H1 (cell line): ENCODE measurements around the gene ZFP3.

Experiments
- BRCA1 ChIP-seq: IDR thresholded peaks from 2 replicates; pipeline ENCODE4 v1.6.1; 2012; ENCODE audit warnings: low read depth, low read length, improper control_type of control experiment
- CBX8 ChIP-seq: fragments of 300-800, 300-1000 bp; sonication (generic); IDR thresholded peaks from 2 replicates; pipeline ENCODE4 v1.7.1; 2016; ENCODE audit warnings: low read depth, low read length, borderline replicate concordance
- CEBPB ChIP-seq: IDR thresholded peaks from 2 replicates; pipeline ENCODE4 v1.6.1; 2012; ENCODE audit warnings: low read depth, low read length
- CREB1 ChIP-seq: IDR thresholded peaks from 2 replicates; pipeline ENCODE4 v1.6.1; 2012; ENCODE audit warnings: inconsistent platforms
- CTCF ChIP-seq, 3 experiments: IDR thresholded peaks; 1 replicate in 2 of 3; 2 replicates in 1 of 3; pipeline versions ENCODE4 v1.5.1 to v1.6.1; 2011; ENCODE audit warnings: low read length in 3 of 3, mild to moderate bottlenecking in 3 of 3, inconsistent platforms in 2 of 3, low read depth in 1 of 3, moderate library complexity in 1 of 3; ENCODE audit not compliant: insufficient read depth in 1 of 3; ENCODE audit errors: control extremely low read depth in 1 of 3
- EZH2 ChIP-seq: fragments of 200-600 bp; sonication (generic); IDR thresholded peaks from 2 replicates; pipeline ENCODE4 v1.7.1; 2012; ENCODE audit warnings: low read depth, mild to moderate bottlenecking, moderate library complexity, low read length, inconsistent platforms; ENCODE audit not compliant: severe bottlenecking
- POLR2A ChIP-seq, 2 experiments: IDR thresholded peaks; 1 replicate in 1 of 2; 2 replicates in 1 of 2; pipeline ENCODE4 v1.6.1; 2011; ENCODE audit warnings: low read depth in 2 of 2, low read length in 2 of 2, mild to moderate bottlenecking in 2 of 2; ENCODE audit errors: control extremely low read depth in 1 of 2
- POLR2AphosphoS5 ChIP-seq: IDR thresholded peaks from 2 replicates; pipeline ENCODE4 v1.6.1; 2011; ENCODE audit warnings: low read depth, low read length
- SAP30 ChIP-seq: fragments of 300-600 bp; sonication (generic); IDR thresholded peaks from 2 replicates; pipeline ENCODE4 v1.7.1; 2012; ENCODE audit warnings: low read length, moderate library complexity, mild to moderate bottlenecking, inconsistent platforms; ENCODE audit not compliant: insufficient read depth, insufficient replicate concordance
- TAF1 ChIP-seq: IDR thresholded peaks from 2 replicates; pipeline ENCODE4 v1.6.1; 2011; ENCODE audit warnings: mild to moderate bottlenecking, low read depth, low read length
- TEAD4 ChIP-seq: IDR thresholded peaks from 2 replicates; pipeline ENCODE4 v1.6.1; 2012; ENCODE audit warnings: low read depth, low read length, inconsistent platforms, mixed read lengths

DNA sequence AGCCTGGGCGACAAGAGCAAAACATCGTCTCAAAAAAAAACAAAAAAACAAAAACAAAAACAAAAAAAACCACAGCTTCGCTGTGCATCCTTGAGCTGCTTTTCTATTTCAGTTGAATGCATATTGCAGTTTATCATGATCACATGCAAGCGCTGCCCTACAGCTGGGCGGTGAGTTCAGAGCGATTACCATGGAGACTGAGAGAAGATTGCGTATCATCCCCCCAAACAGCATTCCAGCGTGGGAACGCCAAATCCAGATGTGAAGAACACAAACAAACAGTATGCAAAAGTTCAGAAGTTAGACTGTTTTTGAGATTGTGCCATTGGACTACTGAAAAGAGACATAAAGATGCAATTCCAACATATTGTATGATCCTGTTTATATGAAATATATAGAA is 28.0 kb upstream of the ZFP3 start:
- TF ChIP-seq CBX8 (no peak), POLR2A (IDR thresholded peaks at IDR 0.05; ENCODE audit: control extremely low read depth in 1 of 2, low read depth in 2 of 2, low read length in 2 of 2) (no peak), CTCF (IDR thresholded peaks at IDR 0.05; ENCODE audit: control extremely low read depth in 1 of 3, insufficient read depth in 1 of 3, low read depth in 1 of 3, low read length in 3 of 3) (no peak), POLR2AphosphoS5 (no peak), TEAD4 (no peak), EZH2 (no peak), CREB1 (no peak), CEBPB (no peak), SAP30 (no peak), TAF1 (no peak), BRCA1 (no peak)
